Measurements from ENCODE around the gene B4GALT7. TPM values are rescaled to one million over a fixed set of nuclear protein-coding genes. Genes with fewer than 3 reads are reported as not detected.

Gene B4GALT7
- total RNA-seq, 4 donors from 2014 or later = 13.9 to 19.4 (median 17.4) TPM

- Histone ChIP-seq H3K36me3 (peaks cover 25% of the 10 kb centered on the region), H3K4me1 (peaks cover 33% of the 10 kb centered on the region), H3K4me3 (no peak overlapping the region), H3K27me3 (no peaks in the 10 kb centered on the region), H3K9me3 (no peaks in the 10 kb centered on the region), H3K27ac (no peak overlapping the region)
- DNase-seq (ENCODE audit: low spot score in 2 of 2) = no peak
- TF ChIP-seq CTCF (IDR thresholded peaks at IDR 0.05) = no peak
- TF ChIP-seq POLR2AphosphoS5 (IDR thresholded peaks at IDR 0.05) = no peak
- WGBS = 84% methylated on average over 6 of the region's 6 CpGs
Measured at GRCh38 chr5:177605667-177606066, 5.7 kb downstream of the B4GALT7 start.

GRCh38 chr5:177606071-177607051 is 6.4 kb downstream of the B4GALT7 start:
- H3K27me3 ChIP-seq = no peaks in the 10 kb centered on the region
- WGBS = 88% methylated on average over 22 of the region's 22 CpGs
- no peaks in the 10 kb centered on the region for H3K9me3 ChIP-seq
- no peak overlapping the region for H3K4me3 ChIP-seq
- TF ChIP-seq CTCF (IDR thresholded peaks at IDR 0.05) (no peak), POLR2AphosphoS5 (IDR thresholded peaks at IDR 0.05) (no peak), EP300 (IDR thresholded peaks at IDR 0.05) (no peak), POLR2A (IDR thresholded peaks at IDR 0.05) (no peak)
- DNase-seq (ENCODE audit: low spot score in 2 of 2) = peak in 1 of 2 donors; percentile 74
- H3K36me3 ChIP-seq = peaks cover 25% of the 10 kb centered on the region
- H3K27ac ChIP-seq = no peak overlapping the region
- peaks cover 26% of the 10 kb centered on the region for H3K4me1 ChIP-seq

DNA sequence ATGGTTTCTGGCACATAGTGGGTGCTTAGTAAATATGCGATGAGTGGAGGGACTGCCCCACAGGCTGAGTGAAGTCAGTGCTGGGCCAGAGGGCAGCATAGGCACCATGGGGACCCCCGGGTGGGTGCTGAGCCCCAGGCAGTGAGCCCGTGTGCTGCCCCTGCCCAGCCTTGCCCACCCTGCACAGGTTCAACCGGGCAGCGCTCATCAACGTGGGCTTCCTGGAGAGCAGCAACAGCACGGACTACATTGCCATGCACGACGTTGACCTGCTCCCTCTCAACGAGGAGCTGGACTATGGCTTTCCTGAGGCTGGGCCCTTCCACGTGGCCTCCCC is 7.2 kb downstream of the B4GALT7 start:
- TF ChIP-seq CTCF (IDR thresholded peaks at IDR 0.05) = no peak
- no peak for TF ChIP-seq POLR2AphosphoS5 (IDR thresholded peaks at IDR 0.05)
- no peak for TF ChIP-seq POLR2A (IDR thresholded peaks at IDR 0.05)
- no peak for TF ChIP-seq EP300 (IDR thresholded peaks at IDR 0.05)
- Histone ChIP-seq H3K27ac (no peak overlapping the region), H3K4me1 (peaks cover 19% of the 10 kb centered on the region), H3K9me3 (no peaks in the 10 kb centered on the region), H3K36me3 (peaks cover 26% of the 10 kb centered on the region), H3K4me3 (no peak overlapping the region), H3K27me3 (no peaks in the 10 kb centered on the region)
- 61% methylated on average over 3 of the region's 11 CpGs for WGBS
- DNase-seq (ENCODE audit: low spot score in 2 of 2) = no peak

DNA sequence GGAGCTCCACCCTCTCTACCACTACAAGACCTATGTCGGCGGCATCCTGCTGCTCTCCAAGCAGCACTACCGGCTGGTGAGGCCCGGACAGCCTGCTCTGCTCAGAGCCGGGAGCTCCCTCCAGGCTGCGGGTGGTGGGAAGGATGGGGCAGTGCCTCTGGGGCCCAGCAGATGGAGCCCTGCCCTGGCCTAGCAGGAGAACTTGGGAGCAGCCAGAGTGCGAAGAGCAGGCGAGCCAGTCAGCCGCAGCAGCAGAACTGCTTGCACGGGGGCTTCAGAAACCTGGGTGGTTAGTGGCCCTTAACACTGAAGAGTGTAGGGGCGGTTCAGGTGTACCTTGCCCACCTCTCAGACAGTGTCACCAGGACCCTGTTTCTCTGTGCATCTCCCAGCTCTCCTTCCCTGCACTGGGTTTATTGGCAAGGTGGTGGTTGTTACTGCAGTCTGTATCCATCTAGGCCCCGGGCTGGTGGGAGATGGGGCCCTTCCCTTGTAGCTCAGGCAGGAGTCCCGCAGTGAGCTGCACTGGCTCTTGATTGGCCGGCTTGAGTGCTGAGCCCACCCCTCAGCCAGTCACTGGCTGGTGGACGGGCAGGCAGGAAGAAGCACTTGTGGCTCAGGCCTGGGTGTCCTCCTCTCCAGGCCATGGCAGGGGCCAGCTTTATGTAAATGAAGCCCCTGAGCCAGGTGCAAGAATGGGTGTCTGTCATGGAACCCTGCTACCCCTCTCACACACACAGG is 7.7 kb downstream of the B4GALT7 start:
- H3K4me3 ChIP-seq = no peak overlapping the region
- H3K27me3 ChIP-seq = no peaks in the 10 kb centered on the region
- H3K36me3 ChIP-seq = peaks cover 31% of the 10 kb centered on the region
- H3K9me3 ChIP-seq = no peaks in the 10 kb centered on the region
- peak in 1 of 2 donors; percentile 87 for DNase-seq (ENCODE audit: low spot score in 2 of 2)
- WGBS = 30% methylated on average over 4 of the region's 15 CpGs
- H3K27ac ChIP-seq = no peak overlapping the region
- TF ChIP-seq EP300 (IDR thresholded peaks at IDR 0.05) (no peak), CTCF (IDR thresholded peaks at IDR 0.05) (peak; percentile 53 to 94), POLR2AphosphoS5 (IDR thresholded peaks at IDR 0.05) (no peak), POLR2A (IDR thresholded peaks at IDR 0.05) (no peak)
- peaks cover 14% of the 10 kb centered on the region for H3K4me1 ChIP-seq
